Thymus (tissue), 11 donors: ENCODE results near the gene AMBP. TPM values are rescaled to one million over a fixed set of nuclear protein-coding genes. Genes with fewer than 3 reads are reported as not detected.

ENCODE experiments used
- DNase-seq, 9 donors: peaks; one replicate each; pipeline ENCODE4 v3.0.0-alpha.2; 2013; ENCODE audit warnings: low spot score in 9 of 9, low read depth in 6 of 9, missing footprints in 1 of 9
- H3K27ac ChIP-seq, 2 donors: one replicate each; pipeline ENCODE4 v1.5.1; 2013; ENCODE audit warnings: control low read depth in 1 of 2, low read depth in 1 of 2, low read length in 1 of 2, mild to moderate bottlenecking in 1 of 2, moderate library complexity in 1 of 2
- H3K27me3 ChIP-seq, 2 donors: one replicate each; pipeline ENCODE4 v1.5.1; 2013; ENCODE audit warnings: low read length in 1 of 2; ENCODE audit not compliant: control insufficient read depth in 2 of 2, insufficient read depth in 1 of 2
- H3K36me3 ChIP-seq, 2 donors: one replicate each; pipeline ENCODE4 v1.5.1; 2013; ENCODE audit warnings: low read length in 1 of 2, mild to moderate bottlenecking in 1 of 2, moderate library complexity in 1 of 2; ENCODE audit not compliant: control insufficient read depth in 2 of 2, insufficient read depth in 2 of 2
- H3K4me1 ChIP-seq, 2 donors: one replicate each; pipeline ENCODE4 v1.5.1; 2013; ENCODE audit warnings: low read length in 2 of 2; ENCODE audit not compliant: control insufficient read depth in 2 of 2, insufficient read depth in 2 of 2
- H3K4me3 ChIP-seq, 2 donors: one replicate each; pipeline ENCODE4 v1.5.1; 2013; ENCODE audit warnings: low read length in 2 of 2, control low read depth in 1 of 2, mild to moderate bottlenecking in 1 of 2
- H3K9me3 ChIP-seq, 2 donors: one replicate each; pipeline ENCODE4 v1.5.1; 2013; ENCODE audit warnings: low read length in 1 of 2, mild to moderate bottlenecking in 1 of 2; ENCODE audit not compliant: control insufficient read depth in 2 of 2, insufficient read depth in 1 of 2
- WGBS: extraction: QIAGEN DNeasy Blood & Tissue Kit; methylation state at CpG from one replicate; pipeline ENCODE4 v1.1.7; 2013; 5-methylcytosine and 5-hydroxymethylcytosine counted together
- polyA plus RNA-seq: library from polyadenylated mRNA; stranded (reverse); fragments of 200-250 nt; gene quantifications from one replicate; pipeline ENCODE4 v1.2.3, GENCODE V29; 2013
- total RNA-seq: library from RNA; stranded (reverse); fragments of 120-200 nt; gene quantifications from one replicate; pipeline ENCODE4 v1.2.4, GENCODE V29; 2013
- donor health status: healthy.

The AMBP gene
- total and polyA plus RNA-seq, 2 donors, result 0.38 to 0.82 TPM

DNA sequence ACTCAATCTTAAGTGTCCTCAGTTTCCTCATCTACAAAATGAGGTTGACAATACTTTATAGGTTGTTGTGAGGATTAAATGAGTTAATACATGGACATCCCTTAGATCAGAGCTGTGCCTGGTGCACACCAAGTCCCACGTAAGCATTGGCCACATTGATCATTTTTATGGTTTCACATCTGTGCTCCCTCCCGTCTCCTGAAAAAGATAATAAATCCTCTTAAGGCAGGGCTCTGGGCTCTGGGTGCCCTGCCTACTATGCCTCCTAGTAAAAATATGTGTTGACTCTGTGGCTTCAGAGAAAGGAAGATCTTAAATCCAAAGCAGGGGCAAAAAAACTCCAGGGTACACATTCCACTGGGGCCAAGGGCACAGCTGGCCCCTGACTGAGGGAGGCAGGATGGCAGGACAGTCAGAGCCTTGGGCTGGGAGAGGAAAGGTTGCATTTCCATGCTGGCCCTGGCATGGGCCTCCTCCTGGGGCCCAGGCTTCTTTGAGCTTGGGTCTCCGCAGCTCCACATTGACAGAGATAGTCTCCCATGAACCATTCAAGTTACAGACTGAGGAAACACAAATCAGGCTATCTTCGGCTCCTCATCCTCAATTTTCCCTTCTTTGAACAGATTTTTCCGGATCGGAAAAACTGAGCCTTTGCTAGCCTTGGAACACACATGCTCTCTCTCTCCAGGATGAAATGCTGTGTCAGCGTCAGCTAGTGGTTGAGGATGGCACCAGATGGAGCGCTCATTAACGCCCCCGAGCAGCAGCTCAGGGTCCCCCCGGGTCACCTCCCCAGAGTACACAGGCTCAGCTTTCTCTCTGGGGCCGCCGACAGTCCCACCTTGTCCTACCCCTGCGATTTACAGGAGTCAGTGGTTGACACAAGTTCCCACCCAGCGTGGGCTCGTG, 43.4 kb upstream of the AMBP start:
- H3K4me3 ChIP-seq, result no peak overlapping the region
- peaks cover 0 to 12% of the 10 kb centered on the region in 2 donors for H3K27me3 ChIP-seq
- no peaks in the 10 kb centered on the region for H3K4me1 ChIP-seq
- H3K36me3 ChIP-seq, result no peaks in the 10 kb centered on the region
- 93% methylated on average over 16 of the region's 16 CpGs for WGBS
- no peak overlapping the region for H3K27ac ChIP-seq
- H3K9me3 ChIP-seq, result no peaks in the 10 kb centered on the region
- DNase-seq, result no peak

DNA sequence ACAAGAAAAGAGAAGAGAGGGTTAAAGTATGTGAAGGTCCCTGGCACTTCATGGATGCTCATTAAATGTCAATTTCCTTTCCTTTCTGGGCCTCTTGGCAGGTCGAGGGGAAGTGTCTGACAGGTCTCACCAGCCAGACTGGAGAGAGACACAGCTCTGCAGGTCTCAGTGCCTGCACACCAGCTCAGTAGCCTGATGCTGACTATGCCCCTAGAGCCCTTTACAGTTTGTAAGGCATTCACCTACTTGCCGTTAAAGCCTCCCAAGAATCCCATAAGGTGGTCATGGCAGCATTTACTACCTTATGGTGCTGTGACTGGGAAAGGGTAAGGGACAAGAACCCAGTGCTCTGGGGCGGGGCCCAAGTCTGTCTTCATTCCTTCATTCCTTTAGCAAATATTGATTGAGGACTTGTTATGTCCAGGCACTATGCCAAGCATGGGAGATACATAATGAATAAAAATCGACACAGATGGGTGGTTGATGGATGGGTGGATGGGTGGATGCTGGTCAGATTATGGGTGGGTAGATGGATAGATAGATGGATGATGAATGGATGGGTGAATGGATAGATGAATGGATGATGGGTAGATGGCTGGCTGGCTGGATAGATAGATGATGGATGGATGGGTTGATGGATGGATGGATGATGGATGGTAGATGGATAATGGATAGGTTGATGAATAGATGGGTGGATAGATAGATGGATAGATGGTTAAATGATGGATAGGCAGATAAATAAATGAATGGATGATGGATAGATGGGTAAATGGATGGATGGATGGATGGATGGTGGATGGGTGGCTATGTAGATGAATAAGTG, 42.3 kb upstream of the AMBP start:
- H3K27ac ChIP-seq, result no peak overlapping the region
- no peaks in the 10 kb centered on the region for H3K4me1 ChIP-seq
- no peak for DNase-seq
- no peak overlapping the region for H3K4me3 ChIP-seq
- no peaks in the 10 kb centered on the region for H3K36me3 ChIP-seq
- H3K9me3 ChIP-seq, result no peaks in the 10 kb centered on the region
- H3K27me3 ChIP-seq, result peaks cover 0 to 18% of the 10 kb centered on the region in 2 donors
- 70% methylated on average over 4 of the region's 4 CpGs for WGBS

DNA sequence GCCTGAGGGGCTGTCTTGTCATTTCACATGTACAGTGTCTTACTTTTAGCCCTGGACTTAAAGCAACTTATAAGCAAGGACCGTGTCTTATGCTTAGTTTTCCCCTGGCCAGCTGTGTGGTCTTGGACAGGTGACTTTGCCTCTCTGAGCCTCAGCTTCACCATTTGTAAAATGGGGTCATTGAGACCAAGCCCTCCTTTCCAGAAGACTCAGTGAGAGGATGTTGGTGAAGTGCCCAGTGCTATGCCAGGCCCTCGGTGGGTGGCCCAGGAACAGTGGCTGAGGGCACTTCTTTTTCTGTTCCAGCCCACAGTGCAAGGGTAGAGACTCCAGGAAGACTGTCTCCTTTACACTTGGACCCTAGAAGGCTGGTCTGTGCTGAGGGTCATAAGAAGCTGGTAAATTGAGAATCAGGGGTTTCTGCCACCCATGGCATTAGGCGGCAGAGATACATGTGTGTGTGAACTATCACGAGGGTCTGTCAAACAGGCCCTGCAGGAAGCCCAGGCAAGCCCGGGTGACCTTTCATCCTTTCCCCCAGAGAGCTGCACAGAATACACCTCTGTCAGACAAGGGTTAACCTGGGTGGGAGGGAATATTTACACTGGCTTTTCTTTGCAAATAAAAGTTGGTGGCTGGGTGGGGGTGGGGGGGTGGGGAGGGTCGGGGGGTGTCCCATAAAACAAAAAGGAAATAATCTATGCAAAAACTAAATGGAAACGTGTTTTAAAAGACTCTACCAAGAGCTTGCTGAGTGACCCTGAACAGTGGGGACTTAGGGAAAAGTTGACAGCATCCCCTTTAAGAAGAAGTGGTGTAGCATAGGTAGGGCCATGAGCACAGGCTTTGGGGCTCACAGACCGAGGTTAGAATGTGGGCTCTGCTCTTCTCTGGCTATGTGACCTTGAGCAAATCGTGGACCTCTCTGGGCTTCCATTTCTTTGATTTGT, 41.4 kb upstream of the AMBP start:
- no peaks in the 10 kb centered on the region for H3K4me1 ChIP-seq
- H3K9me3 ChIP-seq, result no peaks in the 10 kb centered on the region
- no peak overlapping the region for H3K27ac ChIP-seq
- no peak overlapping the region for H3K4me3 ChIP-seq
- no peak for DNase-seq
- WGBS, result 74% methylated on average over 9 of the region's 9 CpGs
- peaks cover 0 to 18% of the 10 kb centered on the region in 2 donors for H3K27me3 ChIP-seq
- H3K36me3 ChIP-seq, result no peaks in the 10 kb centered on the region

DNA sequence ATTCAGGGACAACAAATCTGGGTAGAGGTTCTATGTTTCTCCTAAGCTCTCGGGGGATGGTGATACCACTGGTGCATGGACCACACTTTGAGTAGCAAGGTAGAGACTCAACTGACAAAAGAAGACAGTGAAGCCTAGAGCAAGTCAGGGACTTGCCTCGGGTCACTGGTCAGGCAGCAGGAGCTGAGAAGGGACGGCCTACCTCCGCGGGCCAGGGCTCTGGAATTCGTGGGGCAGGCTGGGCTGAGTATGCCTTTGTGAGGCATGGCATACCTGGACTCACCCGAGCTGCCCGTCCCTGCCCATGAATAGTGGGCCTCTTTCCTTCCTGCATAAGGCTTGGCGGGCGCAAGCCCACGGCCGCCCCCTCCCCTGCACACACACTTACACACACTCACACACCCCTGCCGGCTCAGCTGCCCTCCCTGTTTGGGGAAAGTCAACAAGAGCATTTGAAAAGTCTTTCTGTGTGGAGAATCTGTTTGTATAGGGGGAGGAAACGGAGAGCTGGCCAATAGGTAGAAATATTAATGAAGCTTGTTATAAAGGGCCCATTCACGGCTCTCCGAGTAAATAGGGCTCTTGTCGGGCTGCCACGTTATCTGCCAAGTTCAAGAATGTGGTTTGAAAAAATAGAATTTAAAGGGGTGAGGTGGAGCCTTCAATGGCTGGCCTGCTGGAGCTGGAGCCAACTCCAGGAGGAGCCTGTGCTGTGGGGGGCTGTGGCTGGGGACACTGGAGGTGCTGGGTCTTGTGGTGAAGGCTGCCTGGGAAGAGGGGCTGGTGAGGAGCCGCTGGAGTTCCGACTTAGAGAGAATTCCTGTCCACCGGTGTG, 40.1 kb upstream of the AMBP start:
- Histone ChIP-seq H3K4me3 (no peak overlapping the region), H3K4me1 (no peaks in the 10 kb centered on the region), H3K27me3 (peaks cover 0 to 21% of the 10 kb centered on the region in 2 donors), H3K27ac (no peak overlapping the region), H3K9me3 (no peaks in the 10 kb centered on the region), H3K36me3 (no peaks in the 10 kb centered on the region)
- WGBS, result 75% methylated on average over 21 of the region's 21 CpGs
- no peak for DNase-seq

DNA sequence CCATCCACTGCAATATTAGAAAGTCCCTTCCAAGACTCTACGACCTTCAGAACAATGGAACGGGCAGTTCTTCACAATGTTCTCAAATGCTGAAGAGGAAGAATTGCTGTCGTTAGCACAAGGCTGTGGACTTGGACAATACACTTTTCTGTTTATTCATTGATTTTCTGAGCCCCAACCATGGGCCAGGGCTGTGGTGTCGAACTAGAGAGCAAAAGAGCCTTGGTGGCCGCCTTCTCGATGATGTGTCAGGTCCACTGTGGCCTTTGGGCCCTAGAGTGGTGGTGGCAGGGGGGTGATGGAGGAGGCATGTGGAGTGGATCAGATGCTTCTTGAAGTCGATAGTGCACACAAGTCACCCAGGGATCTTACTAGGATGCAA, 39.5 kb upstream of the AMBP start:
- no peak for DNase-seq
- peaks cover 0 to 21% of the 10 kb centered on the region in 2 donors for H3K27me3 ChIP-seq

DNA sequence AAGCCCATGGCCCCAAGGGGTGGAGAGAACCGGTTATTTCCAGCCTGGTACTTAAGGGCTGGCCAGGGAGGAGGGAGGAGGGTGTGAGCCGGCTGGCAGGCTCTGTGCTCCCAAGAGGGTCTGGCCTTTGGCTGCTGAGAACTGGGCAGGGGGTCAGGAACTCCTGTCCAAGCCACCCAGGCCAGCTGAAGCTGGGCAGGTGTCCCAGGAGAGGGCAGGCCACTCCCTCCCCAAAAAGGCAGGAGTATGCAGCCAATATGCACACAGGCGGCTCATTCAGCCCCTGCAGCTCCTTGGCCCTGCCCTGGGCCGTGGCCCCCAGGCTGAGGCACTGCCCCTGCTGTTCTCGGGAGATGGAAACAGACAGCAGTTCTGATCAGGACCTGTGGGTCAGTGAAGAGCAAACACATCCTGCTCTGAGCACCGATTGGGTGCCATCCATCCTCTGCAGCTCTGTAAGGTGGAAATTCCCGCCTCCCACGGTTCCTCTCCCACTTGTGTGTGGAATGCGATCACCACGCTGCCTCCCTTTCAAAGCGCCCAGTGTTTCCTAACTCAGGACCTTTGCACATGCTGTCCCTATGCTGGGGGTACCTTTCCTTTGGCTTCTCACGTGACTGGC, 38.1 kb upstream of the AMBP start:
- WGBS, result 93% methylated on average over 12 of the region's 12 CpGs
- H3K4me3 ChIP-seq, result no peak overlapping the region
- DNase-seq, result no peak
- H3K4me1 ChIP-seq, result no peaks in the 10 kb centered on the region
- H3K36me3 ChIP-seq, result no peaks in the 10 kb centered on the region
- peaks cover 0 to 21% of the 10 kb centered on the region in 2 donors for H3K27me3 ChIP-seq
- no peak overlapping the region for H3K27ac ChIP-seq
- no peaks in the 10 kb centered on the region for H3K9me3 ChIP-seq

More for the DNA sequence above, 39.5 kb upstream of the AMBP start:
- Histone ChIP-seq H3K36me3 (no peaks in the 10 kb centered on the region), H3K4me3 (no peak overlapping the region), H3K9me3 (no peaks in the 10 kb centered on the region), H3K27ac (no peak overlapping the region), H3K4me1 (no peaks in the 10 kb centered on the region)
- 96% methylated on average over 7 of the region's 7 CpGs for WGBS

DNA sequence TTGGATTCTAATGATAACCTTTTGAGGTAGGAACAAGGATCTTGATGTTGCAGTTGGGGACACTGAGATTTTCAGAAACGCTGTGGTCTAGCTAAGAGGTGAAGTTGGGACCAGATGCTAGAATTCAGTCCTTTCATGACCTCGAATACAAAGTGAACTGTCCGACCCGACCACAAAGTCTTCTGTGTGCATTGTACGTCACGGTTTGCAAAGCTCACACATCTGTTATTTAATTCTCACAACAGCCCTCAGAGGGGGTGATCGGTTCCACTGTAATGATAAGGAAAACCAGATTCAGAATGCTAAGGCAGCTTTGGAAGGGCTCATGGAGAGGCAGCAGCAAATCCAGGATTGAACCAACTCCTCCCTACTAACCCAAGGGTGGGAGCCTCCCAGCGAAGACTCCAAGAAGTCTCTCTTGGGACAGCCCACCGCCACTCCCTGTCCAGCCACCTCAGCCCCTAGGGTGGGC, 37.6 kb upstream of the AMBP start:
- Histone ChIP-seq H3K4me3 (no peak overlapping the region), H3K9me3 (no peaks in the 10 kb centered on the region), H3K4me1 (no peaks in the 10 kb centered on the region), H3K27me3 (peaks cover 0 to 21% of the 10 kb centered on the region in 2 donors), H3K36me3 (no peaks in the 10 kb centered on the region), H3K27ac (no peak overlapping the region)
- DNase-seq, result no peak
- 94% methylated on average over 9 of the region's 9 CpGs for WGBS

DNA sequence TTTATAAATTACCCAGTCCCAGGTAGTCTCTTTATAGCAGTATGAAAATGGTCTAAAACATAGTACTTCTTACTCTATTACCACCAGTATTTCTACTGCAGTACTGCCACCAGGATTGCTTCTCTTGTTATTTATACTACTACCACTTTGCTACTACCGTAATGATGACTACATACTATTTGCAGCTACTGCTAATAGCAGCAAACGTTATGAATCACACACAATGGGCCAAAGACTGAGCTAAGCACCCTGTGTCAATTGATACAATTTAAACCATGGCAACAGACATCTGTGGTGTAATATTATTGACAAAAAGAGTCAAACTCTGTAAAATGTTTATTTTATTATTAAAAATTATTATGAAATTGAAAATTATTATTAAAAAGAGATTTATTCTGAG, 36.3 kb upstream of the AMBP start:
- Histone ChIP-seq H3K27me3 (peaks cover 0 to 21% of the 10 kb centered on the region in 2 donors), H3K4me3 (no peak overlapping the region), H3K27ac (no peak overlapping the region), H3K36me3 (no peaks in the 10 kb centered on the region), H3K4me1 (no peaks in the 10 kb centered on the region), H3K9me3 (no peaks in the 10 kb centered on the region)
- WGBS, result 85% methylated on average over 2 of the region's 2 CpGs
- no peak for DNase-seq
